ENCODE measurements around the gene NHLRC3.

DNA sequence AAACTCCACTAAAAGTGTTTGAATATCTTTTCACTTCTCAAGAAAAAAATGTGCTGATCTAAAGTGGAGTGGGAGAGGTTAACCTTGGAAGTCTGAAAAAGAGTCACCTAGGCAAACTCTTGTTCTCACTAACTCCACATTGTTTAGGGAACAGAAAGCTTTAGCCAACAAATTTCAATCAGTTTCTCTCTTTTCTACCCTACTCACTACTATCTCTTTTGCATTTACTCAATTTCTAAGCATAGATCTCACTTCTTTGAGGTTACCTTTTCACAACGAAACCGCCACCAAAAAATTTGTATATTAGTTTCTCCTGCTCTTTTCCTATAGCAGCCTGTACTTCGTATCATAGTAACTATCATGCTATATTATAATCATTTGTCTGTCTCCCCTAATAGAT is 6.3 kb downstream of the NHLRC3 start:
- TF ChIP-seq, protein P1, sequence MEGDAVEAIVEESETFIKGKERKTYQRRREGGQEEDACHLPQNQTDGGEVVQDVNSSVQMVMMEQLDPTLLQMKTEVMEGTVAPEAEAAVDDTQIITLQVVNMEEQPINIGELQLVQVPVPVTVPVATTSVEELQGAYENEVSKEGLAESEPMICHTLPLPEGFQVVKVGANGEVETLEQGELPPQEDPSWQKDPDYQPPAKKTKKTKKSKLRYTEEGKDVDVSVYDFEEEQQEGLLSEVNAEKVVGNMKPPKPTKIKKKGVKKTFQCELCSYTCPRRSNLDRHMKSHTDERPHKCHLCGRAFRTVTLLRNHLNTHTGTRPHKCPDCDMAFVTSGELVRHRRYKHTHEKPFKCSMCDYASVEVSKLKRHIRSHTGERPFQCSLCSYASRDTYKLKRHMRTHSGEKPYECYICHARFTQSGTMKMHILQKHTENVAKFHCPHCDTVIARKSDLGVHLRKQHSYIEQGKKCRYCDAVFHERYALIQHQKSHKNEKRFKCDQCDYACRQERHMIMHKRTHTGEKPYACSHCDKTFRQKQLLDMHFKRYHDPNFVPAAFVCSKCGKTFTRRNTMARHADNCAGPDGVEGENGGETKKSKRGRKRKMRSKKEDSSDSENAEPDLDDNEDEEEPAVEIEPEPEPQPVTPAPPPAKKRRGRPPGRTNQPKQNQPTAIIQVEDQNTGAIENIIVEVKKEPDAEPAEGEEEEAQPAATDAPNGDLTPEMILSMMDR (IDR thresholded peaks at IDR 0.05; ENCODE audit: low read depth, low read length) = no peak
- no peak for TF ChIP-seq EZH2phosphoT487 (IDR thresholded peaks at IDR 0.05; ENCODE audit: low read depth)
